NK-92 (cell line): ENCODE results near the gene GUCA2A.

Source experiments
- DNase-seq: peaks from one replicate; lab custom pipeline; 2025; ENCODE audit not compliant: unreplicated experiment; lab: John Stamatoyannopoulos, UW

Gene GUCA2A

GRCh38 chr1:42155362-42155761, 9.2 kb downstream of the GUCA2A start:
- no peak for DNase-seq

GRCh38 chr1:42154685-42155084, 9.9 kb downstream of the GUCA2A start:
- DNase-seq = no peak

- no peak for DNase-seq
These were observed 10.9 kb downstream of the GUCA2A start for GRCh38 chr1:42153624-42154023.

GRCh38 chr1:42152907-42153600, 11.5 kb downstream of the GUCA2A start, which contains the start of gene GUCA2B:
Gene GUCA2B, plus strand, starts transcription at chr1:42153410. Its CDS starts 41 bp downstream, at chr1:42153451.
- no peak for DNase-seq

- no peak for DNase-seq
These were observed 12.4 kb downstream of the GUCA2A start for GRCh38 chr1:42152119-42152518.

- DNase-seq = no peak
These were observed 13.9 kb downstream of the GUCA2A start for GRCh38 chr1:42150651-42151050.

- no peak for DNase-seq
These were observed 16.4 kb downstream of the GUCA2A start for GRCh38 chr1:42148166-42148565.

- DNase-seq = no peak
These were observed 17.8 kb downstream of the GUCA2A start for GRCh38 chr1:42146626-42147320.

- no peak for DNase-seq
These were observed 18.6 kb downstream of the GUCA2A start for GRCh38 chr1:42145764-42146625.

- DNase-seq = no peak
These were observed 19.2 kb downstream of the GUCA2A start for GRCh38 chr1:42145389-42145716.

- no peak for DNase-seq
These were observed 19.7 kb downstream of the GUCA2A start for GRCh38 chr1:42144711-42145388.

GRCh38 chr1:42143896-42144710, 20.4 kb downstream of the GUCA2A start:
- DNase-seq = no peak

GRCh38 chr1:42142894-42143675, 21.5 kb downstream of the GUCA2A start:
- DNase-seq = no peak

GRCh38 chr1:42141978-42142377, 22.6 kb downstream of the GUCA2A start:
- no peak for DNase-seq

GRCh38 chr1:42140191-42140590, 24.4 kb downstream of the GUCA2A start:
- DNase-seq = no peak

GRCh38 chr1:42139444-42139843, 25.1 kb downstream of the GUCA2A start:
- no peak for DNase-seq

- DNase-seq = no peak
These were observed 26.0 kb downstream of the GUCA2A start for GRCh38 chr1:42138586-42138985.

GRCh38 chr1:42137766-42138165, 26.8 kb downstream of the GUCA2A start:
- no peak for DNase-seq

- DNase-seq = no peak
These were observed 28.1 kb downstream of the GUCA2A start for GRCh38 chr1:42136466-42136865.

- DNase-seq = no peak
These were observed 29.1 kb downstream of the GUCA2A start for GRCh38 chr1:42135426-42135825.
